PC-3 (cell line): ENCODE data around the gene CRTC3. TPM values are rescaled to one million over a fixed set of nuclear protein-coding genes. Genes with fewer than 3 reads are reported as not detected.

ENCODE experiments used
- ATAC-seq: fragments of 200-7000 bp; cut with Tn5 transposase; 2 replicates; pipeline ENCODE4 v1.9.1; 2020; ENCODE audit warnings: mild to moderate bottlenecking, moderate library complexity
- BruUV-seq: library from RNA; stranded (reverse); fragments of 400-500 nt; replicated peaks from 2 replicates; lab custom pipeline; 2021; lab: Mats Ljungman, UMichigan
- CTCF ChIA-PET: fragments of 300-600 bp; sonication (Branson Sonifier 250); formaldehyde crosslinking; loops from one replicate; lab custom pipeline; 2022; ENCODE audit warnings: antibody characterized with exemption; lab: Charles Lee
- POLR2A ChIA-PET: fragments of 300-600 bp; sonication (Branson Sonifier 250); formaldehyde crosslinking; loops from one replicate; lab custom pipeline; 2022; ENCODE audit warnings: antibody characterized with exemption; ENCODE audit not compliant: unreplicated experiment; lab: Charles Lee
- DNase-seq: peaks from one replicate; pipeline ENCODE4 v3.0.0-alpha.2; 2015
- H2AFZ ChIP-seq: fragments of 300-600 bp; sonication (generic); 2 replicates; pipeline ENCODE4 v1.6.0; 2016; ENCODE audit warnings: antibody characterized with exemption, low read length
- H3F3A ChIP-seq: fragments of 300-600 bp; sonication (generic); one replicate; pipeline ENCODE4 v1.6.0; 2017; ENCODE audit warnings: antibody characterized with exemption, low read length, control low read depth, mild to moderate bottlenecking; ENCODE audit not compliant: unreplicated experiment
- H3K27ac ChIP-seq: fragments of 300-600 bp; sonication (generic); 2 replicates; pipeline ENCODE4 v1.5.1; 2016; ENCODE audit warnings: mild to moderate bottlenecking, low read length
- H3K27me3 ChIP-seq: fragments of 300-600 bp; sonication (generic); 2 replicates; pipeline ENCODE4 v1.6.1; 2016; ENCODE audit warnings: low read length, mixed read lengths
- H3K36me3 ChIP-seq: fragments of 300-600 bp; sonication (generic); 2 replicates; pipeline ENCODE4 v1.6.1; 2016; ENCODE audit warnings: low read depth, mixed run types, low read length, mixed read lengths
- H3K4me1 ChIP-seq: fragments of 300-600 bp; sonication (generic); 2 replicates; pipeline ENCODE4 v1.5.1; 2016; ENCODE audit warnings: low read length; ENCODE audit not compliant: insufficient read depth
- H3K4me2 ChIP-seq: fragments of 300-600 bp; sonication (generic); 2 replicates; pipeline ENCODE4 v1.6.0; 2016; ENCODE audit warnings: low read length
- H3K4me3 ChIP-seq: fragments of 300-600 bp; sonication (generic); 2 replicates; pipeline ENCODE4 v1.5.1; 2016; ENCODE audit warnings: mild to moderate bottlenecking, low read length, mixed read lengths
- H3K79me2 ChIP-seq: fragments of 300-600 bp; sonication (generic); 2 replicates; pipeline ENCODE4 v1.6.1; 2017; ENCODE audit warnings: low read length, mixed read lengths
- H3K9ac ChIP-seq: fragments of 300-600 bp; sonication (generic); 2 replicates; pipeline ENCODE4 v1.6.0; 2016; ENCODE audit warnings: mild to moderate bottlenecking, low read length
- H3K9me2 ChIP-seq: fragments of 300-600 bp; sonication (generic); replicated peaks from 2 replicates; pipeline ENCODE4 v1.6.1; 2016; ENCODE audit warnings: mixed run types, low read length, mixed read lengths
- H3K9me3 ChIP-seq: fragments of 300-600 bp; sonication (generic); 2 replicates; pipeline ENCODE4 v1.6.1; 2016; ENCODE audit warnings: low read length, mixed read lengths
- H4K20me1 ChIP-seq: fragments of 300-600 bp; sonication (generic); 2 replicates; pipeline ENCODE4 v1.6.1; 2016; ENCODE audit warnings: low read length, mixed read lengths
- EZH2 ChIP-seq: fragments of 300-600 bp; sonication (generic); IDR thresholded peaks from one replicate; pipeline ENCODE4 v1.6.1; 2017; ENCODE audit warnings: antibody characterized with exemption, mild to moderate bottlenecking, low read length; ENCODE audit not compliant: unreplicated experiment
- EZH2phosphoT487 ChIP-seq: fragments of 300-600 bp; sonication (generic); IDR thresholded peaks from 2 replicates; pipeline ENCODE4 v1.6.1; 2018; ENCODE audit warnings: mild to moderate bottlenecking, antibody characterized with exemption, low read length, borderline replicate concordance
- intact Hi-C: fragments of 100-400 bp; cut with micrococcal nuclease; formaldehyde crosslinking; loops from 2 replicates; pipeline ENCODE4 v1.9.0; 2023
- total RNA-seq: library from RNA; depleted of rRNA; stranded (reverse); fragments of >200 nt; gene quantifications from 2 replicates; pipeline ENCODE4 v1.2.3, GENCODE V29; 2014
- TF ChIP-seq, protein P1 (sequence below): fragments of 300-600 bp; sonication (generic); conservative IDR thresholded peaks from 2 replicates; pipeline ENCODE4 v1.5.1; 2017; ENCODE audit warnings: antibody characterized with exemption, low read depth, mild to moderate bottlenecking, low read length

CRTC3 gene
- total RNA-seq, 1 experiment from 2014 or later = 12.4 TPM

DNA sequence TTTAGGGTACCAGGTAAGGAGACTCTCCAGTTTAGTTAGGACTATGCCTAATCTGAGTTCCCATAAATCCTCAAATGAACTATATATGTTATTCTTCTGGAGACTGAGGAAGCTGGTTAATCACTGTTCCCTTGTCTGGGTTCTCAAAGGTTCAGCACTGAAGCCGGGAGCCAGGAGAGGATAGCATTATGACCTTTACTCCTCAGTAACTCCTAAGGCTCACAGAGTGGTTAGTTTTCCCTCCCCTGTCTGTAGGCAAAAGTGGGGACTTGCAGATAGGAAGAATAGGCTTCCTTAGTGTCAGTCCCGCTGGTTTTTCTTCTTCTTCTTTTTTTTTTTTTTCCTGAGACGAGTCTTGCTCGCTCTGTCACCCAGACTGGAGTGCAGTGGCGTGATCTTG, 50.4 kb downstream of the CRTC3 start:
- H3K36me3 ChIP-seq = no peaks in the 10 kb centered on the region
- H3K4me3 ChIP-seq = no peak overlapping the region
- CTCF ChIA-PET = no interaction called here
- no peaks in the 10 kb centered on the region for H3K9me3 ChIP-seq
- H3K79me2 ChIP-seq = no peaks in the 10 kb centered on the region
- H3K27ac ChIP-seq = no peak overlapping the region
- no peaks in the 10 kb centered on the region for H3K9me2 ChIP-seq
- H3K4me1 ChIP-seq = no peaks in the 10 kb centered on the region
- no TSS peak for BruUV-seq
- ATAC-seq = no peak
- no peak overlapping the region for H3K9ac ChIP-seq
- POLR2A ChIA-PET = no interaction called here
- no peak overlapping the region for H3K4me2 ChIP-seq
- no peak for TF ChIP-seq EZH2phosphoT487
- TF ChIP-seq EZH2 = no peak
- TF ChIP-seq, protein P1, sequence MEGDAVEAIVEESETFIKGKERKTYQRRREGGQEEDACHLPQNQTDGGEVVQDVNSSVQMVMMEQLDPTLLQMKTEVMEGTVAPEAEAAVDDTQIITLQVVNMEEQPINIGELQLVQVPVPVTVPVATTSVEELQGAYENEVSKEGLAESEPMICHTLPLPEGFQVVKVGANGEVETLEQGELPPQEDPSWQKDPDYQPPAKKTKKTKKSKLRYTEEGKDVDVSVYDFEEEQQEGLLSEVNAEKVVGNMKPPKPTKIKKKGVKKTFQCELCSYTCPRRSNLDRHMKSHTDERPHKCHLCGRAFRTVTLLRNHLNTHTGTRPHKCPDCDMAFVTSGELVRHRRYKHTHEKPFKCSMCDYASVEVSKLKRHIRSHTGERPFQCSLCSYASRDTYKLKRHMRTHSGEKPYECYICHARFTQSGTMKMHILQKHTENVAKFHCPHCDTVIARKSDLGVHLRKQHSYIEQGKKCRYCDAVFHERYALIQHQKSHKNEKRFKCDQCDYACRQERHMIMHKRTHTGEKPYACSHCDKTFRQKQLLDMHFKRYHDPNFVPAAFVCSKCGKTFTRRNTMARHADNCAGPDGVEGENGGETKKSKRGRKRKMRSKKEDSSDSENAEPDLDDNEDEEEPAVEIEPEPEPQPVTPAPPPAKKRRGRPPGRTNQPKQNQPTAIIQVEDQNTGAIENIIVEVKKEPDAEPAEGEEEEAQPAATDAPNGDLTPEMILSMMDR = no peak
- no peak overlapping the region for H2AFZ ChIP-seq
- H3F3A ChIP-seq = no peaks in the 10 kb centered on the region
- H3K27me3 ChIP-seq = no peaks in the 10 kb centered on the region
- H4K20me1 ChIP-seq = no peaks in the 10 kb centered on the region
- no peak for DNase-seq
- intact Hi-C loops = no loop called here

DNA sequence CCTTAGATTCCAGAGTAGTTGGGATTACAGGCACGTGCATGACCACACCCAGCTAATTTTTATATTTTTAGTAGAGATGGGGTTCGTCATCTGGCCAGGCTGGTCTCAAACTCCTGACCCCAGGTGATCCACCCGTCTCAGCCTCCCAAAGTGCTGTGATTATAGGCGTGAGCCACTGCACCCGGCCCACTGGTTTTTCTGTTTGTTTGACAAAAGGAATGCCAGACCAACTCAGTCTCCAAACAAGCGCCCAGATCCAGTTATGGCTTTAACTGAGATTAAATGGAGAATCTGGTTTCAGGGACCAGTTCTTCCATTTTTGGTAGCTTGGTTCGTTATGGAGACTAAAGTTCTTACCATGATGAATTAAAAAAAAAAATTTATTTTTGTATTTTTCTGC, 50.8 kb downstream of the CRTC3 start:
- intact Hi-C loops = no loop called here
- no peak overlapping the region for H3K9ac ChIP-seq
- no peak overlapping the region for H3K4me3 ChIP-seq
- H3K4me1 ChIP-seq = no peaks in the 10 kb centered on the region
- no peak for DNase-seq
- TF ChIP-seq, protein P1 = no peak
- no peak for TF ChIP-seq EZH2
- no peak for TF ChIP-seq EZH2phosphoT487
- no peaks in the 10 kb centered on the region for H3K9me2 ChIP-seq
- ChIA-PET POLR2A (no interaction called here), CTCF (no interaction called here)
- no peaks in the 10 kb centered on the region for H3F3A ChIP-seq
- H3K27ac ChIP-seq = no peak overlapping the region
- no peak overlapping the region for H3K4me2 ChIP-seq
- H3K79me2 ChIP-seq = no peaks in the 10 kb centered on the region
- no peaks in the 10 kb centered on the region for H3K36me3 ChIP-seq
- no peak for ATAC-seq
- H2AFZ ChIP-seq = no peak overlapping the region
- no peaks in the 10 kb centered on the region for H4K20me1 ChIP-seq
- no peaks in the 10 kb centered on the region for H3K9me3 ChIP-seq
- H3K27me3 ChIP-seq = no peaks in the 10 kb centered on the region
- no TSS peak for BruUV-seq

DNA sequence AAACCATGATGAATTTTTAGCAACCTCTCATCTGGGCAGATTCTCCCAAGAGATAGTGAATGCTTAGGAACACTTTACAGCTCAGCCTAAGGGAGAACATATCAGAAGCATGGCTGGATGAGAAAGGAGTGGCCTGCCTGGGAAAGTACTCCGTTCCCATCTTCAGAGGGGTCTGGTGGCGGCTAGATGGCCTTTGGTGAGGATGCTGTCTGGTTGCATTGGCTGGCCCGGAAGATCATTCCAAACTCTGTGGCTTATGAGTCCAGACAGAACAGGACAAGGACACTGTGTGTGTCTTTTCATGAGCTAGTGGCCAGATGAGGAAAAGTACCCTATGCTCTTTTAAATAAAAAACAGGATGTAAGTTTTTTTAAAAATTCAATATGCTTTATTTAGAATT, 51.2 kb downstream of the CRTC3 start:
- POLR2A ChIA-PET = no interaction called here
- Histone ChIP-seq H3K4me1 (no peaks in the 10 kb centered on the region), H4K20me1 (no peaks in the 10 kb centered on the region), H3K27me3 (no peaks in the 10 kb centered on the region), H3K4me3 (no peak overlapping the region), H3F3A (no peaks in the 10 kb centered on the region), H3K27ac (no peak overlapping the region), H3K4me2 (no peak overlapping the region), H3K9ac (no peak overlapping the region), H2AFZ (no peak overlapping the region), H3K79me2 (no peaks in the 10 kb centered on the region), H3K9me2 (no peaks in the 10 kb centered on the region), H3K9me3 (no peaks in the 10 kb centered on the region), H3K36me3 (no peaks in the 10 kb centered on the region)
- no TSS peak for BruUV-seq
- intact Hi-C loops = no loop called here
- no peak for ATAC-seq
- TF ChIP-seq EZH2 (no peak), EZH2phosphoT487 (no peak)
- TF ChIP-seq, protein P1 = no peak
- no peak for DNase-seq
- CTCF ChIA-PET = no interaction called here
